ENCODE data around the gene DRD1. TPM values are rescaled to one million over a fixed set of nuclear protein-coding genes. Genes with fewer than 3 reads are reported as not detected.
A peak's percentile ranks its signal among the peaks of the same experiment; 100 is the strongest.

The DRD1 gene
- total and polyA plus RNA-seq, 2 experiments from 2014 or later, result 0.25 to 1.2 TPM

DNA sequence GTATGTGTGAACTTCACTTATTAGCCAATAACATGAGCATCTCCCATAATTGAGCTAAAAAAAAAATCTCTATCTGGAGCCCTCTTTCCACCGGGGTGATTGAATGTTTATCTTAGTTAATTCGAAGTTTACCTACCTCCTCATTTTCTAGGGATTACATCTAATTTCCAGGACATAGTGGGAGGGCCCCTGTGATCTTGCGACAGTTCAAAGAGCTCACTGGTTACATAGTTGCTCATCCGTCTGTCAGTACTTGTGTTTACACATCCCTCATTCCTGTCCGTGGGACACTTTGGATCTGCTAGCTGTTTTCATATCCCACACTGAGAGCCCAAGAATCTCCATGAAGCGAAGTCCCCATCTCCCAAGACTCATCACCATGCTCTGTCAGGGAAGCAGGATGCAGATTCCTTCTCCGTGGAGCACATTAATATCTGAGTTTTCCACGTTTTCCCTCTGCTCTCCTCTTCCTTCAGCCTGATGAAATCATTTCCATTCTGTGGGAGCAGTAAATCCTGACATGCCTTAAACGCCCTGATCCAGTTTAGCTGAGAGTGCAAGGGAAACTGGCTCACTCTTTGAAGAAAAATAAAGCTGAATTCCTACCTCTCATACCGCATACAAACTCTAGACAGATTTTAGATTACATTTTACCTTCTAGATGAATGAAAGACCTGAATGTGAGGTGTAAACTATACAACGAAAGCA, 24.2 kb upstream of the DRD1 start:
- Histone ChIP-seq H3K9me3 (ENCODE audit: low read depth) (no peaks in the 10 kb centered on the region), H3K27me3 (no peaks in the 10 kb centered on the region), H3K4me3 (no peak overlapping the region), H2AFZ (no peak overlapping the region), H3K36me3 (replicated peaks; ENCODE audit: insufficient read depth, low read depth) (no peaks in the 10 kb centered on the region), H3K4me1 (ENCODE audit: insufficient read depth) (no peaks in the 10 kb centered on the region), H3K79me2 (no peaks in the 10 kb centered on the region), H3K4me2 (peak overlapping the region; percentile 50), H4K20me1 (ENCODE audit: insufficient read depth, poor library complexity, severe bottlenecking) (no peaks in the 10 kb centered on the region), H3K9me2 (replicated peaks; ENCODE audit: insufficient read depth) (no peaks in the 10 kb centered on the region), H3K27ac (no peak overlapping the region)
- WGBS (ENCODE audit: low lambda C conversion rate, missing lambda C conversion rate), result 33% methylated on average over 11 of the region's 11 CpGs
- no peak for TF ChIP-seq EZH2 (IDR thresholded peaks at IDR 0.05; ENCODE audit: borderline replicate concordance)
- TF ChIP-seq, protein P1, sequence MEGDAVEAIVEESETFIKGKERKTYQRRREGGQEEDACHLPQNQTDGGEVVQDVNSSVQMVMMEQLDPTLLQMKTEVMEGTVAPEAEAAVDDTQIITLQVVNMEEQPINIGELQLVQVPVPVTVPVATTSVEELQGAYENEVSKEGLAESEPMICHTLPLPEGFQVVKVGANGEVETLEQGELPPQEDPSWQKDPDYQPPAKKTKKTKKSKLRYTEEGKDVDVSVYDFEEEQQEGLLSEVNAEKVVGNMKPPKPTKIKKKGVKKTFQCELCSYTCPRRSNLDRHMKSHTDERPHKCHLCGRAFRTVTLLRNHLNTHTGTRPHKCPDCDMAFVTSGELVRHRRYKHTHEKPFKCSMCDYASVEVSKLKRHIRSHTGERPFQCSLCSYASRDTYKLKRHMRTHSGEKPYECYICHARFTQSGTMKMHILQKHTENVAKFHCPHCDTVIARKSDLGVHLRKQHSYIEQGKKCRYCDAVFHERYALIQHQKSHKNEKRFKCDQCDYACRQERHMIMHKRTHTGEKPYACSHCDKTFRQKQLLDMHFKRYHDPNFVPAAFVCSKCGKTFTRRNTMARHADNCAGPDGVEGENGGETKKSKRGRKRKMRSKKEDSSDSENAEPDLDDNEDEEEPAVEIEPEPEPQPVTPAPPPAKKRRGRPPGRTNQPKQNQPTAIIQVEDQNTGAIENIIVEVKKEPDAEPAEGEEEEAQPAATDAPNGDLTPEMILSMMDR (IDR thresholded peaks at IDR 0.05; ENCODE audit: poor library complexity), result no peak
- no peak for TF ChIP-seq EZH2phosphoT487 (IDR thresholded peaks at IDR 0.05; ENCODE audit: low read depth, severe bottlenecking, unreplicated experiment)
- no peak for DNase-seq (ENCODE audit: low spot score)

DNA sequence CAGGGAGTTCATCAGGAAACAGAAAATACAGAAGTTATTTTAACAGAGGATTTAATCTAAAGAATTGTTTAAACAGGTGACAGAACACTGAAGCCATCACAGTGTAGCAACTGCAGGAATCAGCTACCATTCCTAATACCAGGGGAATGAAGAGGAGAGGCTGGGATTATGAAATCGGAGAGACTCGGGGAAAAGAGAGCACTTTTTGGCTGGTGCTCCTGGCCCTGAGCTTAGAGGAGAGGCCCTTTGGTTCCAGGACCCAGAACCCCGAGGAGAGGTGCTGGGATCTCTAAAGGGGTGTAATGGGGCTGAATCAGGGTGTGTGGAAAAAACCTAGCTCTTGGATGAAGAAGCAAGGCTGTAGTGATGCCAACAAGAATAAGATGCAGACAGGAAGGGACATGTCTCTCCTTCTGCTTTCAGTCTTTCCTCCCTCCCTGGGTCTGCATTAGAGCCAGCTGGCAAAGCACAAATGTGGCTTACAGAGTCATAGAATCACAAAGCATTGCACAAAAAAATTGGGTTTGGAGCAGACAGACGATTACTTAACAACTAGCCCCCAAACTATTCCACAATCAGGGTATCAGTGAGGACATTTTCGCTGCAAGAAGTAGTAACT, 22.8 kb upstream of the DRD1 start:
- no peaks in the 10 kb centered on the region for H3K36me3 ChIP-seq (replicated peaks; ENCODE audit: insufficient read depth, low read depth)
- H4K20me1 ChIP-seq (ENCODE audit: insufficient read depth, poor library complexity, severe bottlenecking), result no peaks in the 10 kb centered on the region
- H3K27me3 ChIP-seq, result no peaks in the 10 kb centered on the region
- no peaks in the 10 kb centered on the region for H3K79me2 ChIP-seq
- H3K4me3 ChIP-seq, result no peak overlapping the region
- H3K9me2 ChIP-seq (replicated peaks; ENCODE audit: insufficient read depth), result no peaks in the 10 kb centered on the region
- H3K9me3 ChIP-seq (ENCODE audit: low read depth), result no peaks in the 10 kb centered on the region
- H3K4me2 ChIP-seq, result no peak overlapping the region
- 48% methylated on average over 5 of the region's 5 CpGs for WGBS (ENCODE audit: low lambda C conversion rate, missing lambda C conversion rate)
- H3K4me1 ChIP-seq (ENCODE audit: insufficient read depth), result no peaks in the 10 kb centered on the region
- TF ChIP-seq EZH2phosphoT487 (IDR thresholded peaks at IDR 0.05; ENCODE audit: low read depth, severe bottlenecking, unreplicated experiment), result no peak
- no peak for TF ChIP-seq EZH2 (IDR thresholded peaks at IDR 0.05; ENCODE audit: borderline replicate concordance)
- TF ChIP-seq, protein P1 (IDR thresholded peaks at IDR 0.05; ENCODE audit: poor library complexity), result no peak
- no peak for DNase-seq (ENCODE audit: low spot score)
- H3K27ac ChIP-seq, result no peak overlapping the region
- H2AFZ ChIP-seq, result no peak overlapping the region

DNA sequence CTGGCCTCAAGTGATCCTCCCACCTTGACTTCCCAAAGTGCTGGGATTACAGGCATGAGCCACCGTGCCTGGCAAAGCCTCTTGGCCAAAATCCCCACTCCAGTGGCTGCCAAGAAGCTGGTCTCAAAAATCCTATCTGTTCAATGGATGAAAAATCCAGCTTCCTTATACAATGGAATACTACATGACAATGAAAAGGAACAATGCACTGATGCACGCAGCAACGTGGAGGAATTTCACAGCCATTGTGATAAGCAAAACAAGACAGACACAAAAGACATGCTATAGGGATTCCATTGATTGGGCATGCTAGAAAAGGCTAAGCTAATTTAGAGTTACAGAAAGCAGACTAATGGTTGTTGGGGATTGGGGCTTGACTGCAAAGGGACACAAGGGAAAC, 21.3 kb upstream of the DRD1 start:
- no peak for DNase-seq (ENCODE audit: low spot score)
- Histone ChIP-seq H4K20me1 (ENCODE audit: insufficient read depth, poor library complexity, severe bottlenecking) (no peaks in the 10 kb centered on the region), H3K4me1 (ENCODE audit: insufficient read depth) (no peaks in the 10 kb centered on the region), H3K9me2 (replicated peaks; ENCODE audit: insufficient read depth) (no peaks in the 10 kb centered on the region), H3K4me3 (no peak overlapping the region), H3K79me2 (no peaks in the 10 kb centered on the region), H3K27me3 (no peaks in the 10 kb centered on the region), H2AFZ (no peak overlapping the region), H3K9me3 (ENCODE audit: low read depth) (no peaks in the 10 kb centered on the region), H3K4me2 (no peak overlapping the region), H3K27ac (no peak overlapping the region), H3K36me3 (replicated peaks; ENCODE audit: insufficient read depth, low read depth) (no peaks in the 10 kb centered on the region)
- TF ChIP-seq, protein P1 (IDR thresholded peaks at IDR 0.05; ENCODE audit: poor library complexity), result no peak
- no peak for TF ChIP-seq EZH2 (IDR thresholded peaks at IDR 0.05; ENCODE audit: borderline replicate concordance)
- TF ChIP-seq EZH2phosphoT487 (IDR thresholded peaks at IDR 0.05; ENCODE audit: low read depth, severe bottlenecking, unreplicated experiment), result no peak
- 48% methylated on average over 3 of the region's 3 CpGs for WGBS (ENCODE audit: low lambda C conversion rate, missing lambda C conversion rate)
